ENCODE measurements around the gene SPTSSA. TPM values are rescaled to one million over a fixed set of nuclear protein-coding genes. Genes with fewer than 3 reads are reported as not detected.

The SPTSSA gene
- total RNA-seq, 2 experiments from 2014 or later = 1.4 to 1.6 TPM

GRCh38 chr14:34460841-34461240, 1.2 kb downstream of the SPTSSA start:
- Histone ChIP-seq H3K27ac (ENCODE audit: low read depth in 1 of 2, low read length in 2 of 2) (no peak overlapping the region), H3K9me3 (ENCODE audit: control insufficient read depth in 1 of 2, insufficient read depth in 1 of 2, low read length in 2 of 2) (no peaks in the 10 kb centered on the region), H3K27me3 (ENCODE audit: control insufficient read depth in 1 of 2, insufficient read depth in 2 of 2, low read length in 2 of 2) (no peaks in the 10 kb centered on the region), H3K4me3 (ENCODE audit: low read length) (no peak overlapping the region), H3K36me3 (ENCODE audit: insufficient read depth, low read length) (no peaks in the 10 kb centered on the region), H3K4me1 (ENCODE audit: insufficient read depth, low read length) (peaks cover 12% of the 10 kb centered on the region)
- DNase-seq (no peak), ATAC-seq (ENCODE audit: poor library complexity) (no peak)
- ChIA-PET POLR2A (no interaction called here), CTCF (no interaction called here)
- Mint-ChIP-seq H3K36me3 (ENCODE audit: low read depth) (peaks cover 4% of the 10 kb centered on the region), H3K9me3 (no peaks in the 10 kb centered on the region), H3K4me3 (peak overlapping the region; percentile 84), H3K27ac (peak overlapping the region; percentile 50), H3K4me1 (ENCODE audit: low read depth) (peaks cover 15% of the 10 kb centered on the region), H3K27me3 (no peaks in the 10 kb centered on the region)
- TF ChIP-seq, protein P1, sequence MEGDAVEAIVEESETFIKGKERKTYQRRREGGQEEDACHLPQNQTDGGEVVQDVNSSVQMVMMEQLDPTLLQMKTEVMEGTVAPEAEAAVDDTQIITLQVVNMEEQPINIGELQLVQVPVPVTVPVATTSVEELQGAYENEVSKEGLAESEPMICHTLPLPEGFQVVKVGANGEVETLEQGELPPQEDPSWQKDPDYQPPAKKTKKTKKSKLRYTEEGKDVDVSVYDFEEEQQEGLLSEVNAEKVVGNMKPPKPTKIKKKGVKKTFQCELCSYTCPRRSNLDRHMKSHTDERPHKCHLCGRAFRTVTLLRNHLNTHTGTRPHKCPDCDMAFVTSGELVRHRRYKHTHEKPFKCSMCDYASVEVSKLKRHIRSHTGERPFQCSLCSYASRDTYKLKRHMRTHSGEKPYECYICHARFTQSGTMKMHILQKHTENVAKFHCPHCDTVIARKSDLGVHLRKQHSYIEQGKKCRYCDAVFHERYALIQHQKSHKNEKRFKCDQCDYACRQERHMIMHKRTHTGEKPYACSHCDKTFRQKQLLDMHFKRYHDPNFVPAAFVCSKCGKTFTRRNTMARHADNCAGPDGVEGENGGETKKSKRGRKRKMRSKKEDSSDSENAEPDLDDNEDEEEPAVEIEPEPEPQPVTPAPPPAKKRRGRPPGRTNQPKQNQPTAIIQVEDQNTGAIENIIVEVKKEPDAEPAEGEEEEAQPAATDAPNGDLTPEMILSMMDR (IDR thresholded peaks at IDR 0.05) = no peak
- intact Hi-C loops (cut with DNase I, micrococcal nuclease) = loop anchor here in 1 of 2 experiments (5.0 to 10.0 kb wide), 4 partner anchors 76 to 941 kb away; partner anchors contain the start of genes EAPP, NFKBIA, PPP2R3C and PRORP

GRCh38 chr14:34460295-34460694, 1.7 kb downstream of the SPTSSA start:
- DNase-seq (no peak), ATAC-seq (ENCODE audit: poor library complexity) (no peak)
- Histone ChIP-seq H3K4me1 (ENCODE audit: insufficient read depth, low read length) (peaks cover 12% of the 10 kb centered on the region), H3K9me3 (ENCODE audit: control insufficient read depth in 1 of 2, insufficient read depth in 1 of 2, low read length in 2 of 2) (no peaks in the 10 kb centered on the region), H3K4me3 (ENCODE audit: low read length) (no peak overlapping the region), H3K27me3 (ENCODE audit: control insufficient read depth in 1 of 2, insufficient read depth in 2 of 2, low read length in 2 of 2) (no peaks in the 10 kb centered on the region), H3K27ac (ENCODE audit: low read depth in 1 of 2, low read length in 2 of 2) (no peak overlapping the region), H3K36me3 (ENCODE audit: insufficient read depth, low read length) (no peaks in the 10 kb centered on the region)
- H3K4me1 Mint-ChIP-seq (ENCODE audit: low read depth) = peaks cover 15% of the 10 kb centered on the region
- no peaks in the 10 kb centered on the region for H3K27me3 Mint-ChIP-seq
- intact Hi-C loops (cut with DNase I, micrococcal nuclease) = loop anchor here in 1 of 2 experiments (5.0 to 10.0 kb wide), 4 partner anchors 77 to 942 kb away; partner anchors contain the start of genes EAPP, NFKBIA, PPP2R3C and PRORP
- peak overlapping the region; percentile 84 for H3K4me3 Mint-ChIP-seq
- no peak overlapping the region for H3K27ac Mint-ChIP-seq
- ChIA-PET CTCF (no interaction called here), POLR2A (no interaction called here)
- H3K36me3 Mint-ChIP-seq (ENCODE audit: low read depth) = peaks cover 4% of the 10 kb centered on the region
- H3K9me3 Mint-ChIP-seq = no peaks in the 10 kb centered on the region
- TF ChIP-seq, protein P1 (IDR thresholded peaks at IDR 0.05) = no peak

GRCh38 chr14:34457186-34457585, 4.9 kb downstream of the SPTSSA start:
- no peak for ATAC-seq (ENCODE audit: poor library complexity)

More at GRCh38 chr14:34457186-34457585, 4.9 kb downstream of the SPTSSA start:
- Histone ChIP-seq H3K27ac (ENCODE audit: low read depth in 1 of 2, low read length in 2 of 2) (no peak overlapping the region), H3K27me3 (ENCODE audit: control insufficient read depth in 1 of 2, insufficient read depth in 2 of 2, low read length in 2 of 2) (no peaks in the 10 kb centered on the region), H3K4me1 (ENCODE audit: insufficient read depth, low read length) (peaks cover 5% of the 10 kb centered on the region), H3K36me3 (ENCODE audit: insufficient read depth, low read length) (no peaks in the 10 kb centered on the region), H3K9me3 (ENCODE audit: control insufficient read depth in 1 of 2, insufficient read depth in 1 of 2, low read length in 2 of 2) (no peaks in the 10 kb centered on the region), H3K4me3 (ENCODE audit: low read length) (no peak overlapping the region)
- no peaks in the 10 kb centered on the region for H3K9me3 Mint-ChIP-seq
- DNase-seq = no peak
- no peak overlapping the region for H3K27ac Mint-ChIP-seq
- peaks cover 4% of the 10 kb centered on the region for H3K36me3 Mint-ChIP-seq (ENCODE audit: low read depth)
- ChIA-PET CTCF (no interaction called here), POLR2A (no interaction called here)
- H3K4me3 Mint-ChIP-seq = no peak overlapping the region
- peaks cover 15% of the 10 kb centered on the region for H3K4me1 Mint-ChIP-seq (ENCODE audit: low read depth)
- H3K27me3 Mint-ChIP-seq = no peaks in the 10 kb centered on the region
- intact Hi-C loops (cut with DNase I, micrococcal nuclease) = no loop called here
- TF ChIP-seq, protein P1 (IDR thresholded peaks at IDR 0.05) = no peak
